ENCODE measurements around the gene LRFN2.

LRFN2 gene

DNA sequence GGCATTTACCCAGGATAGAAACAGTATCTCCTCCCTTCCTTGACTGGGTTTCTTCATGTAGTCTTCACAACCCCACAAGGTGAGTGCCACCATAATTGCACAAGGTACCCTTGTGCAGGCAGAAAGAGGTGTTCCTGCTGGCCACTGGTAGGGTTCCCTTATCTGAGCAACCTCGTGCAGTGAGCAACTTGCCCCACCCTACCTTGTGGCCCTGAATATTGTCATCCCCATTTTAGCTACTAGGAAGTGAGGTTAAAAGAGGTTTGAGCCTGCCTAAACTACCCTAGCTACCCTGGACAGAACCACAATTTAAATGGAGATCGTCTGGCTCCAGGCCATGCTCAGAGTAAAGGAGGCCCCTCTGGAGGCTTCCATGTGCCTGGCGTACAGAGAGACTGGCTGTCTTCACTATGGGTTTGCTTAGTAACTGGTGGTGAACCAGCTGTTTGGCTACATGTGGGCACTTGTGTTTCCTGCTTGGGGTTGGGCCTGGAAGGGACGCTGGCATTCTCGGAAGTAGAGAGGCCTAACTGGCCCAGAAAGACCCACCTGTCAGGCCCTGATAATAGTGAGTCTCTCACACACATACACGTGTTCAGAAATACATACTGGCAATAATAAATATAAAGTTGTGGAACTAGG lies 148.8 kb downstream of the LRFN2 start:
- DNase-seq (ENCODE audit: low read depth in 3 of 3, low spot score in 1 of 3) = no peak

DNA sequence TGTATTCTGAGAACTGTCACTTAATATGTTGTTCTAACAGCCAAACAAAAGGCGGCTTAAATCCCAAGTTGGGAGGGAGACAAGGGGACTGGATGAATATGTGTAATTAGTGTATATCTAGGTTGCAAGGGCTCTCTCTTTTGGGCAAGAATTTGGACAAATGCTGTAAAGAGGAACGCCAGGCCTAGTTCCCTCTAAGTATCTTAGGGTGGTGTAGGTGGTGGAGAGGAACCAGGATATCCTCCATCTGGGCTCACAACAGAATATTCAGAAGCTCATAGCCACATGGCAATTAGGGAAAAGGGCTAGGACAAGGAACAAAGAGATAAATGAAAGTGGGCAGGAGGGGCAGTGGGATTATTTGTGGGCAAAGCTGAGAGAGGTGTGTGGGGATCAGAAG lies 149.5 kb downstream of the LRFN2 start:
- DNase-seq (ENCODE audit: low read depth in 3 of 3, low spot score in 1 of 3) = no peak

DNA sequence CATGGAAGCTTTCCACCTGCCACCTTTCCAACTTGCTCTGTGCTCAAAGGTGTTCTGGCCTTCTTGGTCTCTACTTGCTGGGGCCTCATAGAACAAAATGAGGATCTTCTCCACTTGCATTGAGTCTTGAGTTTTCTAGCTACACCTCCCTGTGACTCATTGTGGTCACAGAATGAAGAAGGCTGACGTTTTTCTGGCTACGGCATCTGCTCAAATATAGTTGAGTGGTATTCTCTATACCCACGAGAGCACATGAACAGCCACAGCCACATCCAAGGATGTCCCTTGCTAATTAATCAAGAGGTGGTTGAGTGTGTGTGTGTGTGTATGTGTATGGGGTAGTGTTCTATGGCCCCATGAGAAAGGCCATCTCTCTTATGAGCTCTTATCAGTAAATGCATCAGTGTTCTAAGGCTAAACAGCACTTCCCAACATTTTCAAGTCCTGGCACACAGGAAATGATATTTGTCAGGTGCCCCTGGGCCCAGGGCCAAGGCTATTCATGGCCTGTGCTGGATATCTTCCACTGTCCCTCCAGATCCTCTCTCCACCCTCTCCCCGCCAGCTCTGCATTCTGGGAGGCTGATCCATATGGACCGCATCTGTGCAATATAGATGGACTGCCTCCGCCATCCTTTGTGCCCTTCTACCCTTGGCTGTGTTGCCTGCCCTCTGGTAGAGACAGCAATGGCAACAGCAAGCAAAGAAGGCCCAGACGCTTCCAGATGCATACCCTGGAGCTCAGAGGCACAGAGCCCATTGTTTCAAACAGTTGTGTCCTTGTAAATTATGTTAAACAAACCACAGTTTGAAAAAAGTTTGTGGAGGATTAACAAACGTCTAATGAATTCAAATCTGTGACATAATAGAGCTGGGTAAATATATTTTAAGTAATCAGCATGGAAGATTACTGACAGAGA lies 150.2 kb downstream of the LRFN2 start:
- DNase-seq (ENCODE audit: low read depth in 3 of 3, low spot score in 1 of 3) = no peak

DNA sequence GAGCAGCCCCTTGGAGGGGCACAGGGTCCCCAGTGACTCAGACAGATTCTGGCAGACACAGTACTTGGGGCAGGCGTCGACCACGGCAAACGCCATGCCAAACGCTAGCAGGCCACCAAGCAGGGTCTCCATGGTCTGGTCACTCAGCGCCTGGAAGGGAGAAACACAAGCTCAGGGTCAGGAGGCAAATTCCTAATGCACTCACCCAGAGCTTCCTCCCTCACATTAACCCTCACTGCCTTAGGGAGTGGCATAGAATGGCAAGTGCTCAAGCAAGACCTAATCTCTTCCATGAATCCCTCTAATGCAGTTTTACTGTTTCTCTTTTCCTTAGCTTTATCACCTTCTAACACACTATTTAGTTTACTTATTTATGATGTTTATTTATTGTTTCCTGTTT lies 154.2 kb downstream of the LRFN2 start:
- no peak for DNase-seq (ENCODE audit: low read depth in 3 of 3, low spot score in 1 of 3)

DNA sequence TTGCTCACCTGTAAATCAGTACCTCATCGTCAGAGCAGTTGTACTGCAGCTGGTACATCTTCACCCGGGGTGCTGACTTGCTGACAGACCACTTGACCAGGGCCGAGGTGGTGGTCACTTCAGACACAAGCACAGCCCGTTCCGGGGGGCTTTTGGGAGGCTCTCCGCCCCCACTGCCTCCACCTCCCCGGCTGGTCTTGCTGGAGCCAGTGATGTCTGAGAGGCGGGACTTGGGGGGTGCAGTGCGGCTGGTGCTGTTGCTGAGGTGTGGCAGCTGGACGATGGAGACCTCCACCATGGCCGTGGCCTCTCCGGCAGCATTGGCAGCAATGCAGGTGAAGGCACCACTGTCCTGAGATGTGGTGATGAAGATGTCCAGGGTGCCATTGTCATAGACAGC lies 155.5 kb downstream of the LRFN2 start:
- DNase-seq (ENCODE audit: low read depth in 3 of 3, low spot score in 1 of 3) = no peak

DNA sequence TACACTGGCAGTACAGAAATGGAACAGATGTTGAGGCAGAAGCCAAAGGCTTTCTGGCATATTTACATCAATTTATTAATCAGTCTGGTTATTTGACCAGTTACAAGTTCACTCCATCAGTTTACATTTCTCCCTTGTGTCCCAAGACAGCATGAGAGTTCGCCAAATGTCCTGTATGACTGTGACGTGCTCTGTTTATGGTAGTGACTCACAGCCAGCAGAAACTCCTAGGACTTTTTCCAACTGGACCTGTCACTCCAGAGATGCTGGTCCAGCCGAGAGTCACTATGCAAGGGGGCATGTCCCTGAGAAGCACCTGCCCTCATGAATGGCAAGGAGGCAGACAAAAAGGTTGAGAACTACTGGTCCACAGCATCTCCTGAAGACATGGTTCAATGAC lies 160.0 kb downstream of the LRFN2 start:
- no peak for DNase-seq (ENCODE audit: low read depth in 3 of 3, low spot score in 1 of 3)

DNA sequence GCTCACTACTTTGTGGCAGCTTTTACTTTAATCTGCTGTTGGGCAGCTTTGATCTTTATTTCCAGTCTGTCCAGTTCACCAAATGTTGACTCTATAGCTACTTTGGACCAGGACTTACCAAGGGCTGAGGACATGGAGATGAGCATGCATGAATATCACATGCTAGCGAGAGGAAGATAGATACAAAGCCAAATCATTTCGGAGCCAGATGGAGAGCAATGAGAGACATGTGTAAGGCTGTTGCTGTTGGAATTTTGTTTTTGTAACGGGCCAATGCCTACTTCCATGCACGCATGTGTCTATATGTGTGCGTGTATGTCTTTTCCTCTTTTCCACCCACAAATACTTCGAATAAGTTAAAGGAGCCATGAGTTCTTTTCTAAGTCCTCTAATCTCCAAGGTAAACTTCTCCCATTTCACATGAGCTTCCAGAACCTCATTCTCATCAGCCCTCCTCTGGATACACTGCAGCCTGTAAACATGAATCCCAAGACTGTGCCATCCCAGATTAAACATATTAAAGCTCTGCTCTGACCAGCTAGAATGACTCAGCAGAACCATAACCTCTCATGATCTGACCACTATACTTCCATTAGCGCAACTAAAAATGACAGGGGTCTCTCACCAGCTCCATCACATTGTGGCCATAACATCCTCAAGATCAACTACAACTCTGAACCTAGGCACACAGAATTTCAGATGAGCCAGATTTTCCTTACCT lies 160.7 kb downstream of the LRFN2 start:
- DNase-seq (ENCODE audit: low read depth in 3 of 3, low spot score in 1 of 3) = no peak

DNA sequence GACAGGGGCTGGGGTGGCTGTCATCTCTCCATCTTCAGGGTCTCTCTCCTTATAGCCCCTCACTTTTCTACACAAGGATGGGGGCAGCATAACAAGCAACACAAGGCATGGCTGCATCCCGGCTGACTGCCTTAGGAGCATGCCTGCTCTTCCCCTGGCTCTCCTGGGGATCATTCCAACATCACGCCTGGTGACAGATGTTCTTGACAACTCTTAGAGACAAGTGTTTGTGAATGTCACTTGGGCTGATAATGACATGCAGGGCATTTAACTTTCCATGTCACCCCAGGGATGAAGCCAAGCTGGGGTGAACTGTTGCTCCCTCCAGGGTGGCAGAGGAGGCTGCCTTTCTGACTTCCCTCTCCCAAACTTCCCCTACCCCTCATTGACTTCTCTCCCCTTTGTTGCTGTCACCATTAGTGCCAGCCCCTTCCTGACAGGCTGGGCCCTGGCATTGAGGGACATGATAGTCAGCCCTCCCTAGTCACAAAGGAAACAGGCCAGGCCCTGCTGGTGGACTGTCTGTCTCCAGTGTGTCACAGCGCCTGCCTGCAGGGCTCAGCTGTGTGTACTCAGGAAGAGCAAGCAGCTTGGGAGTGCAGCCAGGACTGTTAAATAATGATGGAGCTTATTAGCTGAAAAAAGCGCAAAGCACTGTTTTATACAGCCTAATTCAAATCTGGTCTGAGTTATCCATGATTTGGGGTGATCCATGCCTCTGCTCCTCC lies 161.8 kb downstream of the LRFN2 start:
- DNase-seq (ENCODE audit: low read depth in 3 of 3, low spot score in 1 of 3) = no peak

DNA sequence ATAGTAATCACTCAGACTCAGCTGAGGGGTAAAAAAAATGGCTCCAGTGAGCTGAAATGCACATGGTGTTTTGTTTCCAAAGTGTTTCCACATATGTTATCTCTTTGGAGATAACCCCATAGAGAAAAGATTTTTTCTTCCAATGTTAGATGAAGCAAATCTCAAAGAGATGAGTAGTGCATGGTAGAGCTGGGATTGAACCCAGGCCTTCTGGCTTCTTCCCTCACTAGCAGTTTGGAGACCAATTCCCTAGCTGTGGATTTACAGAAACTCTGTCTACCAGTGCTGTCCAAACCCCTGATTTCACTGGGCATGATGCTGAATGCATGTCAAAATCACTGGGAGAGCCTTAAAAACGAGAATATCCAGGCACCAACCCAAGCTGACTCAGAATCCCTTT lies 165.1 kb downstream of the LRFN2 start:
- no peak for DNase-seq (ENCODE audit: low read depth in 3 of 3, low spot score in 1 of 3)

DNA sequence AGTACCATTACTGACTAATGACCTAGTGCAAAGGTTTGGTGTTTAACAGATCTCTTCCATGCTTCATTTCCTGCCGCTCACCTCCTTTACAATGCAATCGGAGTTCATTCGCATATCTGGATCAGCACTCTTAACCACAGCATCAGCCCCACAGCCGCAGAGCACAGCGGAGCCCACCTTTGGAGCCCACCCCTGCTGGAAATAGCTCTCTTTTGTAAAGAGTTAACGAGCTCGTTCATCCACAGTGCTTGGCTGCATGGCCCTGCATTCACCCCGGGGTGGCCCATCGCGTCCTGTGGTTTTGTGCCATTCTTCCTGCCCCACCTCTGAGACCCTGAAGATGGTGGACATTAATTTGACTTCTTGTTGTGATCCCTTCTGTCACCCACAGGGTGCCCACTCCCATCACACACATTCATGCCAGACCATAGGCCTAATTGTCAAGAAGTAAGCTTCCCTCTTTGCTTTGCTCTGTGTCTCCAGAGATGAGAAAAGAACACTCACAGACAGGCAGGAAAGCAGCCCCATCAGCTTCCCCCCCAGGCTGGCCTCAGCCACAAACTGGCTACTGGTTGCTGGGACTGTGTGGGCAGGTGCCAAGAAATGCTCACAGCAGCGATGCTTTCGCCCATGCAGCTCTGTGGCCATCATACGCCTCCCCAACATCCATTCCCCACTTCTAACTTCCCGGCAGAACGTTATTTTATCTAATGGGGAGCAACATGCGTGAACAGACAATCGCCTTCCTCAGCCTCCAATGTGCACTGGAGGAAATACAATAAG lies 167.0 kb downstream of the LRFN2 start:
- DNase-seq (ENCODE audit: low read depth in 3 of 3, low spot score in 1 of 3) = no peak

DNA sequence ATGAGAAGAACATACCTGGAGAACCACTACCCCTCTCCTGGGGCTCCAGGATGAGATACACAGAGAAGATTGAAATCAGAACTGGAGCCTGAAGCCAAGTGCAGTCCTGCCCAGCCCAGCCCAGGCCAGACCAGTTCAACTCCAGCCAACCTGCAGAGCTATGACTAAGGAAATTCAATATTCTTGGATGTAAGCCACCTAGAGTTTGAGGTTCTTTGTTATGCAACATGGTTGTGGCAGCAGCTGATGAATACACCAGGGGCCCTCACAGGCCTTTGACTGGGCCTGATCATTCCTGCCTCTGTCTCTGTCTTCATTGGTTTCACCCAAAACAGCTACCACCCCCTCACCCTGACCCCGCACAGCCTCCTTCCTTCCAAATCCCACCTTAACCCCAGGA lies 167.8 kb downstream of the LRFN2 start:
- DNase-seq (ENCODE audit: low read depth in 3 of 3, low spot score in 1 of 3) = no peak

DNA sequence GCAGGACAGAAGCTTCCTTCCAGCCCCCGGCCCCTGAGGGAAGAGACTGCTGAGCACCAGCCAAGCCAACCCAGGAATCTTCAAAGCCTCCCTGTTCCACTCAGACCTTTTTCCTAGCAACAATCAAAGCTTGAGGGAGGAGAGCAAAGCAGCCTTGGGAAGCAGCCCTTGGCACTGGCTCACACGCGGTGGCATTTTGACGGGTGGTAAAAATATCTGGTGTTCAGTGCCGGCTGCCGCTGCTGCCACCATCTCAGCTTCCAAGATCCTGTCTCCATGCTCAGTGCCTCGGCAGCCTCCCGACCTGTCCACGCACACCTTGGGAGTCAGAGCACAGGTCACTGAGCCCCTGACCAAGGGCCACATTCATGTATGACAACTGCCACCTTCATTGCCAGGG lies 170.1 kb downstream of the LRFN2 start:
- no peak for DNase-seq (ENCODE audit: low read depth in 3 of 3, low spot score in 1 of 3)

DNA sequence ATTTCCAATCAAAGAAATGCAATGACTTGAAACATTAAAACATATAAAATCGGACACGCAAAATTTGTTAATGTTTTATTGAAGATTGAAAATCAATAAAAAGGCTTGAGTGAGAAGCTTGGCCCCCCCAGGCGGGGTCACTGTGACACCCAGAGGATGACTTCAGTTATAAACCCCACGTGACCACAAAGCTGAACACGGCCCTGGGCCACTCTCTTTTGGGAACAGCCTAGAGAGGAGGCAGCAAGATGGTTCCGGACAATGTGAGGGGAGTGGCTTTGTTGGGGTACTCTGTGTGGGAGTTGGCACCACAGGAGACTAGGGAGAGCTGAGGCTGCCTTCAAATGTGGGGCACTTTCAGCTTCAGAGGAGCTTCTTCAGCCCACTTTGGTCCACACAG lies 172.5 kb downstream of the LRFN2 start:
- DNase-seq (ENCODE audit: low read depth in 3 of 3, low spot score in 1 of 3) = no peak

DNA sequence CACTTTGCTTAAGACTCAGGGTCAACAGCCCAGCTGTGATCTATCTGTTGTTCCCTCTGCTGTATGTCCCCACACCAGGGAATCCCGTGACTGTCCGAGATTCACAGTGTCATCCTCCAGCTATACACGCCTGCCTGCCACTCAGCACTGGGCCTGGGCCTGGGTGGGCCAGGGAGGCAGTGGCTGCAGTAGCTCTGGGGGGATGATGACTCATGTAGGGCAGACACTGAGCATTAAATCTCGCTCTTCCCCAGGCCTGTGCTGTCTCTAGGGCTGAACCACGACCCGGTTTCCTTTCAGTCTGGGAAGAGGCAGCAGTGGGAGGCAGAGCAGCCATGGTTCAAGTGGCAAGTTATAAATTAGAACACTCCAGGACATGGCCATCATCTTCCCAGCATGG lies 173.9 kb downstream of the LRFN2 start:
- no peak for DNase-seq (ENCODE audit: low read depth in 3 of 3, low spot score in 1 of 3)

DNA sequence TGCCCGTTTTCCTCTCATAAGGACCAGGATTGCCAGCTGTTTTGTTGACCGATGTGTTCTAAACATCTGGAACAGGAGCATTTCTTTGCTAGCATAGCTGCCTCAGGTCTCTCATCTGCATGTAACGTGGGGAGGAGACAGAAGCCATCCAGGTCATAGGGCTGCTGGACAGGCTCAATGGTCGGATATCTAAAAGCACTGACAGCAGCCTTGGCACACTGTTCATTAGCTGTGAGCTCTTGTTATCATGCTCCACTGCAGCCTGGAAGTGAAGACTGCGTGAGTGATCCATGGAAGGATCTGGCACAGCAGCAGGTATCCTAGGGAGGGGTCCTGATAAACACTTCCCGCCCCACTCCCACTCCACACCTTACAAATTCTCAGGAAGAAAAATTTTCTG lies 175.3 kb downstream of the LRFN2 start:
- no peak for DNase-seq (ENCODE audit: low read depth in 3 of 3, low spot score in 1 of 3)

DNA sequence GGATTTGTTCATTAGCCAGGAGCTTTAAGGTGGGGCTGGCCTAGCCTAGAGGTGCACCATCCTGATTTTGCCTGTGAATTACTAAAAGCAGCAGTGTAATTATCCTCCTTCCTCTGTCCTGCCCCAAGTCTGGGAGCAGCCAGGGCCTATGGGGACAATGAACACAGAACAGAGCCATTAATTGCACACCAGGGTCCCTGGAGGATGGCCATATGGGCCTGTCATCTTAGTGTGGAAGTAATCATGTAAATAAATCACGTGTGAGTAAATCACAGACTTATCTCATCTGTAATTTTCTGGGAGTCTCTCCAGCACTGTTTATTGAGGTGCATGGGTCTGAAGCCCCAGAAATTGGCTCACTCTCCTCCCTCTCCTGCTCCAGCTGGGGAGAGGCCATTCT lies 176.3 kb downstream of the LRFN2 start:
- DNase-seq (ENCODE audit: low read depth in 3 of 3, low spot score in 1 of 3) = no peak

DNA sequence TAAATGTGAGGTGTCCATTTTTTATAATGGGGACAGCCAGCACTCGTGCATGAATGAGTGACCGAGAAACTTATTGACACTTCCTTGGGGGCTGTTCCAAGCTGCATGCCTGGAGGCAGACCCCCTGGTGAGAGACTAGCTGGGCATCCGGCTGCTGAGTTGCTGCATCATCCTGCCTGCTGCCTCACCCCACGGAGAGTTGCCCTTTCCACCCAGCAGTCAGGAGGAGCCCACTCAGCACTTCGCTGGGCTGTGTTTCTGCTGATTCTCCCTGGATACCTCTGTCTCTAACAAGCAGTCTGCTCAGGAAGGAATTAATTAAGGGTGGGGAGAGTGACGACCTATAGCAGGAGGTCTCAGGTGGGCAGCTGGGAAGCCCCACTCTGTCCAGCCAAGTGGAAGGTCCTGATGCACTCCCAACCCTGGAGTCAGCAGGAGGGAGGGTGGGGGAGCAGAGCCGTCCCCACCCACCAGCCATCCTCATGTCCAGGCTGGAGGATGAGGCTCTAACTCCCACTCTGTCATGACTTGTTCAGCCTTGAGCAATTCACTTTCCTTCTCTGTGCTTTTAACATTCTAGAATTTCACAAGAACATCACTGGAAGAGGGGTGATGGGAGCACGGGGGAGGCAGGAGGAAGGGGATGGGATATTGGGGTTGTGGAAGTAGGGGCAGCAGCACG lies 177.3 kb downstream of the LRFN2 start:
- no peak for DNase-seq (ENCODE audit: low read depth in 3 of 3, low spot score in 1 of 3)

DNA sequence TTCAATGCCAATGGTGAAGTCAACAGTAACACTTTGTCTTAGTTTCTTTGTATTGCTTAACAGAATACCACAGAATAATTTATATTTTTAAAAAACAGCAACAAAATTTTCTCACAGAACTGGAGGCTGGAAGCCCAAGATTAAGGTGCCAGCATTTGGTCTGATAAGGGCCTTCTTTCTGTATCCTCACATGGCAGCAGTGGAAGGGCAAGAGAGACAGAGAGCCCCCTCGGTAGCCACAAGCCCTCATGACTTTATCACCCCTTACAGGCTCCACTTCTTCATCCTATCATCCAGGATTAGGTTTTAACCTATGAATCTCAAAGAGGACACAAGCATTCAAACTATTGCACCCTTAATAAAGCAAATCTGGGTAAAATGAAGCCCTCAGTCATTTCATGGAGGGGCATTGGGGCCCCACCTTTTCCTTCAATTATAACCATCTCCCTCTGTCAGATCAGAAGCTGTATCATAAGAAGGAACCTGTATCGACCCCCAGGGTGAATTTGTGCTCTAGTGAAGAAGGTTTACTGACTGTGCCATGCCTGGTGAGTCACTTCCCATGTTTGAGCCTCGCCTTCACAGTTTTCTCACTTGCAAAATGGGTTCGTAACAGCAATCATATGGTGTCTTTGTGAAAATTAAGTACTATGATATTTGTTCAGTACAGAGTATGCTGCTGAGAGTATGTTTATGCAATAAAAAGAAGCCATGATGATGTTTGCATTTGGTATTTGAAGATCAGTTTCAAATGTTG lies 178.2 kb downstream of the LRFN2 start:
- no peak for DNase-seq (ENCODE audit: low read depth in 3 of 3, low spot score in 1 of 3)

DNA sequence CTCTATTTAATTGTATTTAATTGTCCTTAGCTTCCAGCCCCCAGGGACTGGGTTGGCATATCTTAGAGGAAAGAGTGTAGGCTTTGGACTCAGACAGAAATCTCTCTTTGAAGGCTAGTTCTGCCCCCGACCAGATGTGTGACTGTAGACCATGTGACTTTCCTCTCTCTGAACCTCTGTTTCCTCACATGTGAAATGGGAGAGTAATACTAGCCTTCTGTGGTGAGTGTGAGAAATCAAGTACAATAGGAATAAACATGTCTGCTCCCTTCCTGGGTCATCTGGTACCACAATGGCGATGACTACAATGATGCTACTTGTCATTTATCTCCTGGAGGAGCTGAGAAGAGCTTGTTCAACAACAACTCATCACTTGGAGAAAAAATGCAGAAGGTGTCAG lies 179.9 kb downstream of the LRFN2 start:
- no peak for DNase-seq (ENCODE audit: low read depth in 3 of 3, low spot score in 1 of 3)
